Sigmoid colon (tissue), 7 donors: Measurements from ENCODE around the gene PTCD2. TPM values are rescaled to one million over a fixed set of nuclear protein-coding genes. Genes with fewer than 3 reads are reported as not detected.
"Not testable (repeated sequence)": the region's sequence is repeated elsewhere in the genome, so short reads cannot be mapped to it uniquely, and the experiment has no call there.

ENCODE experiments used
- DNase-seq: peaks from one replicate; pipeline ENCODE4 v3.0.0-alpha.2; 2019
- H3K27ac ChIP-seq, 4 donors: fragments of 200-600 bp; sonication (generic); one replicate each; pipeline ENCODE4 v1.5.1; 2016 to 2019; ENCODE audit warnings: mild to moderate bottlenecking in 1 of 4
- H3K27me3 ChIP-seq, 3 donors: fragments of 200-600 bp; sonication (generic); one replicate each; pipeline ENCODE4 v1.5.1; 2019; ENCODE audit warnings: mild to moderate bottlenecking in 1 of 3
- H3K36me3 ChIP-seq, 4 donors: fragments of 200-600 bp; sonication (generic); one replicate each; pipeline ENCODE4 v1.5.1; 2016 to 2019
- H3K4me1 ChIP-seq, 4 donors: fragments of 200-600 bp; sonication (generic); one replicate each; pipeline ENCODE4 v1.5.1; 2017 to 2019
- H3K4me3 ChIP-seq, 4 donors: fragments of 200-600 bp; sonication (generic); one replicate each; pipeline ENCODE4 v1.5.1; 2017 to 2019; ENCODE audit warnings: mild to moderate bottlenecking in 2 of 4, moderate library complexity in 1 of 4
- H3K9me3 ChIP-seq, 4 donors: fragments of 200-600 bp in 3 of 4; sonication (generic) in 3 of 4; one replicate each; pipeline versions ENCODE4 v1.5.1 to v1.6.1; 2013 to 2019
- CTCF ChIP-seq, 4 experiments: fragments of 450-650 bp in 3 of 4; fragments of 200-600 bp in 1 of 4; IDR thresholded peaks; one replicate each; pipeline ENCODE4 v1.5.1; 2016 to 2019; ENCODE audit warnings: antibody characterized with exemption in 4 of 4, mild to moderate bottlenecking in 3 of 4, moderate library complexity in 2 of 4
- EP300 ChIP-seq, 4 donors: sonication (generic); formaldehyde crosslinking; IDR thresholded peaks; one replicate each; pipeline ENCODE4 v1.6.1; 2017; ENCODE audit warnings: antibody characterized with exemption in 4 of 4
- POLR2A ChIP-seq, 2 donors: fragments of 450-650 bp; IDR thresholded peaks; one replicate each; pipeline ENCODE4 v1.6.1; 2016; ENCODE audit warnings: antibody characterized with exemption in 2 of 2, mild to moderate bottlenecking in 2 of 2, moderate library complexity in 2 of 2
- POLR2AphosphoS5 ChIP-seq, 4 donors: sonication (generic); formaldehyde crosslinking; IDR thresholded peaks; one replicate each; pipeline ENCODE4 v1.6.1; 2017; ENCODE audit warnings: antibody characterized with exemption in 4 of 4
- WGBS, 2 donors: extraction: QIAGEN DNeasy Blood & Tissue Kit; methylation state at CpG; one replicate each; pipeline ENCODE4 v1.1.7; 2013; 5-methylcytosine and 5-hydroxymethylcytosine counted together
- intact Hi-C: fragments of 100-400 bp; cut with DNase I; formaldehyde crosslinking; loops from one replicate; pipeline ENCODE4 v1.15.1; 2023
- polyA plus RNA-seq, 3 donors: library from polyadenylated mRNA; stranded (reverse); fragments of 200-250 nt; gene quantifications; one replicate each; pipeline ENCODE4 v1.2.3, GENCODE V29; 2013
- total RNA-seq, 4 donors: library from RNA; depleted of rRNA; stranded (reverse); fragments of >200 nt; gene quantifications; one replicate each; pipeline ENCODE4 v1.1.0, GENCODE V29; 2016
- donor health status: healthy with polysubstance abuse.
- donor health status: Bipolar disorder and iron deficiency.
- donor health status: healthy.

PTCD2 gene
- total and polyA plus RNA-seq, 7 donors: 0.60 to 12.7 (median 5.4) TPM

GRCh38 chr5:72294473-72294872 lies 25.7 kb upstream of the PTCD2 start:
- no peak overlapping the region for H3K27ac ChIP-seq
- intact Hi-C loops: no loop called here
- no peaks in the 10 kb centered on the region for H3K9me3 ChIP-seq
- no peak overlapping the region for H3K4me3 ChIP-seq
- TF ChIP-seq CTCF (IDR thresholded peaks at IDR 0.05) (no peak), POLR2AphosphoS5 (IDR thresholded peaks at IDR 0.05) (no peak)
- no peak for DNase-seq
- WGBS, 2 donors: 79 to 90% methylated on average over 2 of the region's 2 CpGs
- peaks cover 0 to 18% (median 1%) of the 10 kb centered on the region in 4 donors for H3K36me3 ChIP-seq
- peaks cover 4 to 16% (median 13%) of the 10 kb centered on the region in 4 donors for H3K4me1 ChIP-seq
- H3K27me3 ChIP-seq: no peaks in the 10 kb centered on the region

DNA sequence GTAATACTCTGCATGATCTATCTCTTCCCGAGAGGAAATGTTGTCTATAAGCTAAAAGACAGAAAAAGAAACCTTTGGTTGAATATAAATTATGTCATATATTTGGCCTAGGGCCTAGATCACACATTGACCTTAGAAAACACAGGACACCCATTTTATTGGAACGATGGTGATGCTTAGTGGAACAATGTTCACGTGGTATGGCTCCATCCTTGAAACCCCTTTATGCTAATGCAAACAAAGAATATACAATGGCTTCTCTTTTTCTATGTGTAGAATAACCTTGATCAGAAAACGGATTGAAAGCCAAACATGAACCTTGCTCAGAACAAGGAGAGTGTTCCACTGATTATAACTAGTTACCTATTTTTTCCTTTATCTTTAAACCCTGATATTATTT lies 24.6 kb upstream of the PTCD2 start:
- DNase-seq: no peak
- 49 to 78% methylated on average over 4 of the region's 4 CpGs for WGBS, 2 donors

DNA sequence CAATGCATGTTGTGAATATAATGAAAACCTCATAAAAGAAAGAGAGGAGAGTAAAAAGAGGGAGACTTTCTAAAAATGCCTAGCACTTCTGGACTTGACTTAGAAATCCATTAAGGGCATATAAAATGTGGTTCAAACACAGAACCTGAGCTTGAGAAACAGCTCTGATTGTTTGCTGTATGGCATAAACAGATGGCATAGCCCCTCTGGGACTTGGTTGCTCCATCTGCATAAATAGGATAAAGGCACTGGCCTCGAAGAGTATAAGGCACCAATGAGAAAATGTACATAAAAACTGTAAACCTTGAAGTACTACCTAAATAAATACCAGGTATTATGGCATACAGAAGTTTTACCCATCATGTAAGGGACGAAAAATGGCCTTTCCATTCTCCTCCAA lies 23.9 kb upstream of the PTCD2 start:
- DNase-seq: no peak
- no peak overlapping the region for H3K27ac ChIP-seq
- no peaks in the 10 kb centered on the region for H3K27me3 ChIP-seq
- no peak overlapping the region for H3K4me3 ChIP-seq
- WGBS, 2 donors: 84 to 93% methylated on average over 2 of the region's 2 CpGs
- peaks cover 4 to 16% (median 13%) of the 10 kb centered on the region in 4 donors for H3K4me1 ChIP-seq
- H3K36me3 ChIP-seq: peaks cover 0 to 18% (median 1%) of the 10 kb centered on the region in 4 donors
- TF ChIP-seq POLR2A (IDR thresholded peaks at IDR 0.05) (no peak), CTCF (IDR thresholded peaks at IDR 0.05) (no peak), POLR2AphosphoS5 (IDR thresholded peaks at IDR 0.05) (no peak), EP300 (IDR thresholded peaks at IDR 0.05) (no peak)
- H3K9me3 ChIP-seq: no peaks in the 10 kb centered on the region
- intact Hi-C loops: no loop called here

More for the DNA sequence above, 24.6 kb upstream of the PTCD2 start:
- Histone ChIP-seq H3K4me3 (no peak overlapping the region), H3K9me3 (no peaks in the 10 kb centered on the region), H3K27me3 (no peaks in the 10 kb centered on the region), H3K4me1 (peaks cover 4 to 16% (median 13%) of the 10 kb centered on the region in 4 donors), H3K36me3 (peaks cover 0 to 18% (median 1%) of the 10 kb centered on the region in 4 donors), H3K27ac (no peak overlapping the region)
- intact Hi-C loops: no loop called here
- TF ChIP-seq EP300 (IDR thresholded peaks at IDR 0.05) (no peak), POLR2AphosphoS5 (IDR thresholded peaks at IDR 0.05) (no peak), CTCF (IDR thresholded peaks at IDR 0.05) (no peak), POLR2A (IDR thresholded peaks at IDR 0.05) (no peak)

- H3K27me3 ChIP-seq, H3K27ac ChIP-seq, H3K4me3 ChIP-seq, DNase-seq, H3K9me3 ChIP-seq, intact Hi-C loops: not testable (repeated sequence)
- WGBS, 2 donors: 76 to 92% methylated on average over 3 of the region's 3 CpGs
- peaks cover 0 to 26% (median 1%) of the 10 kb centered on the region in 4 donors for H3K36me3 ChIP-seq
- peaks cover 4 to 16% (median 12%) of the 10 kb centered on the region in 4 donors for H3K4me1 ChIP-seq
These were observed 22.0 kb upstream of the PTCD2 start for GRCh38 chr5:72298136-72298535.

GRCh38 chr5:72298711-72299110 lies 21.5 kb upstream of the PTCD2 start:
- Histone ChIP-seq H3K36me3 (peaks cover 0 to 26% (median 1%) of the 10 kb centered on the region in 4 donors), H3K27ac (no peak overlapping the region), H3K4me1 (peaks cover 4 to 10% (median 7%) of the 10 kb centered on the region in 4 donors), H3K9me3 (no peaks in the 10 kb centered on the region), H3K4me3 (no peak overlapping the region), H3K27me3 (no peaks in the 10 kb centered on the region)
- TF ChIP-seq EP300 (IDR thresholded peaks at IDR 0.05) (no peak), POLR2AphosphoS5 (IDR thresholded peaks at IDR 0.05) (no peak), POLR2A (IDR thresholded peaks at IDR 0.05) (no peak)
- no peak for DNase-seq
- intact Hi-C loops: no loop called here
- WGBS, 2 donors: 91 to 95% methylated on average over 5 of the region's 5 CpGs
